ENCODE data around the gene DPF3.

GRCh38 chr14:72736308-72736707, 157.6 kb downstream of the DPF3 start:
- TF ChIP-seq POLR2A (IDR thresholded peaks at IDR 0.05): no peak
- TF ChIP-seq, protein P1, sequence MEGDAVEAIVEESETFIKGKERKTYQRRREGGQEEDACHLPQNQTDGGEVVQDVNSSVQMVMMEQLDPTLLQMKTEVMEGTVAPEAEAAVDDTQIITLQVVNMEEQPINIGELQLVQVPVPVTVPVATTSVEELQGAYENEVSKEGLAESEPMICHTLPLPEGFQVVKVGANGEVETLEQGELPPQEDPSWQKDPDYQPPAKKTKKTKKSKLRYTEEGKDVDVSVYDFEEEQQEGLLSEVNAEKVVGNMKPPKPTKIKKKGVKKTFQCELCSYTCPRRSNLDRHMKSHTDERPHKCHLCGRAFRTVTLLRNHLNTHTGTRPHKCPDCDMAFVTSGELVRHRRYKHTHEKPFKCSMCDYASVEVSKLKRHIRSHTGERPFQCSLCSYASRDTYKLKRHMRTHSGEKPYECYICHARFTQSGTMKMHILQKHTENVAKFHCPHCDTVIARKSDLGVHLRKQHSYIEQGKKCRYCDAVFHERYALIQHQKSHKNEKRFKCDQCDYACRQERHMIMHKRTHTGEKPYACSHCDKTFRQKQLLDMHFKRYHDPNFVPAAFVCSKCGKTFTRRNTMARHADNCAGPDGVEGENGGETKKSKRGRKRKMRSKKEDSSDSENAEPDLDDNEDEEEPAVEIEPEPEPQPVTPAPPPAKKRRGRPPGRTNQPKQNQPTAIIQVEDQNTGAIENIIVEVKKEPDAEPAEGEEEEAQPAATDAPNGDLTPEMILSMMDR (IDR thresholded peaks at IDR 0.05): no peak
